NCI-H226 (cell line): ENCODE data around the gene SLC17A4.
"Not testable (repeated sequence)": the region's sequence is repeated elsewhere in the genome, so short reads cannot be mapped to it uniquely, and the experiment has no call there.

Experiments used
- DNase-seq: peaks from one replicate; pipeline ENCODE4 v3.0.0-alpha.2; 2015

Gene SLC17A4, protein sequence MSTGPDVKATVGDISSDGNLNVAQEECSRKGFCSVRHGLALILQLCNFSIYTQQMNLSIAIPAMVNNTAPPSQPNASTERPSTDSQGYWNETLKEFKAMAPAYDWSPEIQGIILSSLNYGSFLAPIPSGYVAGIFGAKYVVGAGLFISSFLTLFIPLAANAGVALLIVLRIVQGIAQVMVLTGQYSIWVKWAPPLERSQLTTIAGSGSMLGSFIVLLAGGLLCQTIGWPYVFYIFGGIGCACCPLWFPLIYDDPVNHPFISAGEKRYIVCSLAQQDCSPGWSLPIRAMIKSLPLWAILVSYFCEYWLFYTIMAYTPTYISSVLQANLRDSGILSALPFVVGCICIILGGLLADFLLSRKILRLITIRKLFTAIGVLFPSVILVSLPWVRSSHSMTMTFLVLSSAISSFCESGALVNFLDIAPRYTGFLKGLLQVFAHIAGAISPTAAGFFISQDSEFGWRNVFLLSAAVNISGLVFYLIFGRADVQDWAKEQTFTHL

DNA sequence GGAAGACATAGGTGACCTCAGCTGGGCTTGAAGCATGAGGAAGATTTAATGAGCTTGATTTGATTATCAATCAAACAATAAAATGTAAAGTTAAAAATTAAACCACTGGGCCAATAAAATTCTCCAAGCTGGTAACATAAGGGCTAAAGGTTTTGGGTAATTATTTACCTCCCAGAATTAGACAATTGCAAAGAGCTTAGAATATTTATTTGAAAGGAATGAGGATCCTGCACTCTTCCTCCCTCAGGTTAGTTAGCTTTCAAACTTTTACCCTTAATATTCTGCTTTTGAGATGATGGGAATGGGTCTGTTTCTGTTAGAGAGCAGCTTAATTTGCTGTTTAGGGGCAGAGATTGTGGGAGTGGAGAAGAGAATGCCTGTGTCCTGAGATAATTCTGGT lies at the start of gene SLC17A4:
SLC17A4 (plus strand) TSS at position 208 of the 400 bp plus-strand sequence. CDS start 7,221 bp downstream, outside the sequence.
- DNase-seq = no peak

DNA sequence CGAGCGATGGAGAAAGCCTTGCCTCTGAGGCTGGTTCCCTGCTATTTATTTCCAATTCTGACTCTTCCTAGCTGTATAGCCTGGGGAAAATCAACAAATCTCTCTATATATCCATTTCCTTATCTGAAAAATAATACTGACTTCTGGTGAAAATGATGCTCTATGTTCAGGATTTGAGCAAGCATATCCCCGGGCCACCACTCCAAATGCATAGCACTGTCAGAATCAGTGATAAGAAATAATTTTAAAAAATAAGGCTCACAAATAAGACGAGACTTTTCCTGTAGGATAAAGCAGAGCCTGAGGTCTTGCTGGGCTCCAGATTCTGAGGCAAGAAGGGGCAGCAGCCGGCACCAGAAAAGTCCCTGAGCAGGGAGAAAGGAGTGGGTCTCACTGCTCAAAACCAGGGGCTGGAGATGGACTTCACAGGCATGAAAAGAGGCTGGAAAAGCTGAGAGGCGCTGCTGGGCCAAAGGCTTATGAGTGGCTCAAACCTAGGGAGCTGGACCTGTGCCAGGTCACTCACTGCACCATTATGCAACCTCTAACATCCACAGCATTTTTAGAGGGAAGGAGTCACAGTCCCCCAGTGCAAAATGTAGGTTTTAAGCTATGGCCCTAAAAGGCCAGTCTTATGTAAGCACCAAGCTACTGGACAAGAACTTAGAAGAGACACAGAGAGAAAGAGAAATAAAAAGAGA lies 48.1 kb upstream of the SLC17A4 start:
- DNase-seq = no peak

DNA sequence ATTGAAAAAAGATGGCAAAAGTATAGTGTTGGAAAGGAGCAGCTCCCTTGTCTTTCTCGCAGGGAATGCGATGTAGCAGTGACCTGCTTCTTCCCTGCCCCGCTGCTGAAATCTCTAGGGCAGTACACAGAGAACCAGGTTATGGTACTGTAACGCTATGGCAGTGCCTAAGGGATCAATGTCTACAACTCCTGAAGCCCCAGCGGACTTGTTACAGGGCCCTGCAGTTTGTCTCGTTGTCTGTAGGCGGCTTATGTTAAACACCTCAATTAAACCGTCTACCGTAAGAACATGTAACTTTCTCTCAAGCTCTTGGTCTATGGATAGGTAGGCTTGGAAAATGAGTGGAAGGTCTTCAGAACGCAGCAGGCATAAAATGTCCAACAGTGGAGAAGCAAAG lies 44.8 kb upstream of the SLC17A4 start:
- no peak for DNase-seq

DNA sequence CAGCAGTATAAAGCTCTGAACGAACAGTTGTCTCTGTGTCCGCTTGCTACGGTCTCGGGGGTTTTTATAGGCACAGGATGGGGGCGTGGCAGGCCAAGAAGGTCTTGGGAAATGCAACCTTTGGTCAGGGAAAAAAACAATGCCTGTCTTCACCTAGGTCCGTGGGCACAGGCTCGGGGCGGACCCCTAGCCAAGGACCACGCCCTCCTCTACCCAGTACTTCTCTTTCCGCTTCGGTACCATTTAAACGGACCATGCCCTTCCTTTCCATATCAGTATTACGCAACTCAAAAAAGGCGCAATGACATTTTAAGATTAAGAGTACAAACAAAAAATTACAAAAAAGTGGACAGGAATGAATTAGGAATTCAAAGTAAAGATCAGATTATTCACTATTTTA lies 44.3 kb upstream of the SLC17A4 start:
- no peak for DNase-seq

DNA sequence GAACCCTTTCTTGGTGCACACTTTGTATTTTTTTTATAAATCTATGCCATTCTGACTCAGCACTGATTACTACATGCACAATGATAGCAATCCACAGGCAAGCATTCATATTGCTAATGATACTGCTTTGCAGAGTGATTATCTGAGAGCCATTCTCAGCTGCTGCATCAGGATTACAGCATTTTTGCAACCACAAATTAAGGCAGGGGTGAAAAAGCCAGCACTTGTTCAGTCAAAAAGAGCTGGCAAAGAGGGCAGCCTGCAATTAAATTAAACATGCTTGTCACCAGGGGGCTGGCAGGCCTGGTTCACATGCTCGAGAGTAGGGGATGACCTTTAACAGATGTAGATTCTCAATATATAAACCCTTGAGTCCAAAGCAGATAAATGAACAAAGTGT lies 40.7 kb upstream of the SLC17A4 start:
- DNase-seq = no peak

DNA sequence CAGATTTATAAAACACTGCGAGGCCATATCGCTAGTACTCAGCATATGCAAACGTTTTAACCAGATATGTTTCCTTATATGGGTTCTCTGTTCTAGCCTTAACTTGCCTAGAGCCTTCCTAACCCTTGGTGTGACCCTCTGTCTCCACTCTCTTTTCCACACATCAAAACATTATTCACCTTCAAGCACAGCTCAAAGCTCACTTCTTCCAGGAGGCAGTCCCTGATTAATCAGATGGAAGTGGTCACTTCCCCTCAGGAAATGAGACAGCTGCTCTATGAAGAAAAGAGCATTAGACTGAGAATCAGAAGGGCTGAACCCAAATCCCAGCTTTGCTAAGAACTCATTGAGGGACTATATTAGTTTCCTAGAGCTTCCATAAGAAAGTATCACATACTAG lies 39.8 kb upstream of the SLC17A4 start:
- DNase-seq = no peak

DNA sequence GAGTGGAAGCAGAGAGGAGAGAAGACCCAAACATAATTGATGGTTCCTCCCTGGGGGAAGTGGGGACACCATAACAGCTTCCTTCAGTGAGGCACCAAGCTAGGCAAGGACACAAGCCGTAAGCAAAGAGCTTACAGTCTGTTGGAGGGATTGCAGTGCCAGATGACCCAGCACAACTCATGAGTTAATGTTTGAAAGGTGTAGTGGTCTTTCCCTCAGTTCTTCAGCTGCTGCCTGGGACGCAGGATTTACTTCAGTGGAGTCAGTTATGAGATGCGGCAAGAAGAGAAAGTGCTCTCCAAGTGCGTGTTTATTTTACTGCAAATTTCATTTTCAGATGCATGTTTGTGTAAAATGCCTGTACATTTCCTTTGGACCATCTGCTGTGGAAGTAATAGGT lies 38.7 kb upstream of the SLC17A4 start:
- DNase-seq = no peak

DNA sequence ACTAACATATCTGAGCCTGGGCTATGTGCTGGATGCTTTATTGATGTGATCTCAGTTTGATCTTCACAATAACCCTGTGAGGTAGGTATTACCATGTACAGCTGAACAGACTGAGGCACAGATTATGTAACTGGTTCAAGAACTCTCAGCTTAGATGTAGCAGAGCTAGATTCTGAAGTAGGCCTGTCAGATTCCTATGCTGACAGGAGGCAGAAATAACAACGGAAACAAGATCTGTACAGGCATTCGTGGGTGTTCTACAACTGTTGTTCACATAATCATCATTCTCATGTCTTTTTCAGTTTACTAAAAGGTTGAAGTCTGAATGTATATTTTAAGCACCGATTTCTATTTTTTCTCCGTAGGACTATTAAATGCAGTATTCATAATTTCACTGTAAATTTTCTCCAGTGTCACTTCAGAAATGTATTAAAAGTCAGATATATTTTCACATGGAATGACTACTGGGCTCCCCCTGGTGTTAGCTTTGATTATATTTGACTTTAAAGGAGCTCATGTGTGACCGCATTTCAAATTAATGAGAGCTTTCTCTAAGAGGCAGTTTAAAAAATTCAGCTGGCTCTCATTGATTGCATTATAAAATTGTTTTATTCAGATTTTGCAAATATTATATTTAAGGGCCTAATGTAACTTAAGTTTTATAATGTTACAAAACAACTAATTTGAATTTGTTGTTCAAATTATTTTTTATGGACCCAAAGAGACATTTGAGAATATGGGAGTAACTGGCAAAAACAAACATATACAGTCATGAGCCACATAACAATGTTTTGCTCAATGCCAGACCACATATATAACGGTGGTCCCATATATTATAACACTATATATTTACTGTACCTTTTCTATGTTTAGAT lies 36.4 kb upstream of the SLC17A4 start:
- no peak for DNase-seq

DNA sequence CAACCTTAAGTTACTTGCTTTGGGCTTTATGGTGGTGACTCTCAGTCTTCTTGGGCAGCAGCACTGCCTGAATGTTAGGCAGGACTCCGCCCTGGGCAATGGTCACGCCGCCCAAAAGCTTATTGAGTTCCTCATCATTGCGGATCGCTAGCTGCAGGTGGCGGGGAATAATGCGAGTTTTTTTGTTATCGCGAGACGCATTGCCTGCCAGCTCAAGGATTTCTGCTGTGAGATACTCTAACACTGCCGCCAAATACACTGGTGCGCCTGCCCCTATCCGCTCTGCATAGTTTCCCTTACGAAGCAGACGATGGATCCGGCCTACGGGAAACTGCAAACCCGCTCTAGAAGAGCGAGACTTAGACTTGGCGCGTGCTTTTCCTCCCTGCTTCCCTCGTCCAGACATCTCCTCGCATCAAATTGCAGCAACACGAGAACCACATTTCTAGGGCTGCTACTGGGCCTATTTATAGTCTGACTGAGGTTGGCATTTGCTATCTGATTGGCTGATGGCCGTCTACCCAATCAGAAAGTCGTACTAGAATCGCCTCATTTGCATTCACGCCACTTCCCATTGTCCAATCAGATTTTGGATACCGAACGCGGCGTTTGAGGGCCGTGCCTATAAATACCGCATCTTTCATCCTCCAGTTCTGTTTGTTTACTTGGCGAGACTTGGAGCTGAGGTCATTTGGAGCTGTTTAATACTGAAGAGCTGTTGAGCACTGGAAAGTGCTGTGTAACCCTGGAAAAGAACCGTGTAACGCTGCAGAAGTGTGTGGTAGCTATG lies 28.2 kb upstream of the SLC17A4 start:
- DNase-seq = no peak

DNA sequence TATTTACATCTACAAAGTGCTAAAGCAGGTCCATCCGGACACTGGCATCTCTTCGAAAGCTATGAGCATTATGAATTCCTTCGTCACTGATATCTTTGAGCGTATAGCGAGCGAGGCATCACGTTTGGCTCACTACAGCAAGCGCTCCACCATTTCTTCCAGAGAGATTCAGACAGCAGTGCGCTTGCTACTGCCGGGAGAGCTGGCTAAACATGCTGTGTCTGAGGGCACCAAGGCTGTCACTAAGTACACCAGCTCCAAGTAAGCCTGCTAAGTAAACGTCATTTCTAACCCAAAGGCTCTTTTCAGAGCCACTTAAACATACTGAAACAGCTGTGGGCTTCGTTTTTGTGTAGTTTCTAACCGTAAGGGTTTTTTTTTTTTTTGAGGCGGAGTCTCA lies 27.5 kb upstream of the SLC17A4 start:
- no peak for DNase-seq

DNA sequence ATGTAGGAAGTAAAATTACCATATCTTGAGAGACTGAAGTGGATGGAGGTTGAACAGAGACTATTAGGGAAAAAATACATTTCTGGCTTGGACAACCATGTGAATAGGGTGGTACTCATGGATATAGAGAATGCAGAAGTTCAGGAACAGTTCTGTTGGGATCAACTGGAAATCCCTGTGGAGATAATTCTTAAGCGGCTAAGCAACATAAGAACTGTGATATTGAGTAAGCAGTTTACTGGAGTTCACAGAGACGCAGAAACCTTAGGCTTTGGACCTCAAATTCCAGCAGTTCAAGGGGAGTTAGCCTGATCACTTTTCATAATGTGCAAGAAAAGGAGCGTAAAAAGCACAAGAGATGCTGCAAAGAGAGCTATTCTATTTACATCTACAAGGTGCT lies 23.6 kb upstream of the SLC17A4 start:
- no peak for DNase-seq

DNA sequence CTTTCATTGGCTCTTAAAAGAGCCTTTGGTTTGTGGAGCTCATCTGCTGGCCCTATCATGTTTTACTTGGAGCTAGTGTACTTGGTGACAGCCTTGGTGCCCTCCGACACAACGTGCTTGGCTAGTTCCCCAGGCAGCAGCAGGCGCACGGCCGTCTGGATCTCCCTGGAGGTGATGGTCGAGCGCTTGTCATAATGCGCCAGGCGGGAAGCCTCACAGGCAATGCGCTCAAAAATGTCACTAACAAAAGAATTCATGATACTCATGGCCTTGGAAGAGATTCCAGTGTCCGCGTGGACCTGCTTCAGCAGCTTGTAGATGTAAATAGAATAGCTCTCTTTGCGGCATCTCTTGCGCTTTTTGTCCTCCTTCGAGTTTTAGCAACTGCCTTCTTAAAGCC lies 22.8 kb upstream of the SLC17A4 start:
- no peak for DNase-seq

DNA sequence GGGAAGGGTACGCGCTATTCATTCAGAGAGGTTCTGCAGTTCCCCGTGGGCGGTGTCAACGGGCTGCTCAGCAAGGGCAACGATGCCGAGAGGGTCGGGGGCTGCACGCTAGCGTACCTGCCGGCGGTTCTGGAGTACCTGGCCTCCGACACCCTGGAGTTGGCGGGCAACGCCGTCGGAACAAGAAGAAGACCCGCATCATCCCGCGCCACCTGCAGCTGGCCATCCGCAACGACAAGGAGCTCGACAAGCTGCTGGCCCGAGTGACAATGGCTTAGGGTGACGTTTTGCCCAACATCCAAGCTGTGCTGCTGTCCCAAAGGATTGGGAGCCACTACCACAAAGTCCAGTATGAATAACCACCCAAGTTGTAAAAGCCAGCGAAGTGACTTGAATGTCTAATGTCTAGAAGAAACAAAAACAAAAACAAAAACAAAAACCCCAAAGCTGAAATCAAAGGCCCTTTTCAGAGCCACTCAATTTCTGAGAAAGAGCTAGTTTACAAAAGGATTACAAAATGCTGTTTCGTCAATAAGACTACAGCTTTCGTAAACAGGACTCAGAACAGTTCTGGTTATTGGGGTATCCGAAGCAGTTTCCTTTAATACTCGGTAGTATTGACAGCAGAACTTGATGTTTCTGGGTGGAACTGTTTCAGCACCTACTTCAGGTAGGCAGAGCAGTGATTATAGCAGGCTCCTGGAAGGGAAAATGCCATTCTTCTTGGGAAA lies 21.9 kb upstream of the SLC17A4 start:
- DNase-seq = no peak

DNA sequence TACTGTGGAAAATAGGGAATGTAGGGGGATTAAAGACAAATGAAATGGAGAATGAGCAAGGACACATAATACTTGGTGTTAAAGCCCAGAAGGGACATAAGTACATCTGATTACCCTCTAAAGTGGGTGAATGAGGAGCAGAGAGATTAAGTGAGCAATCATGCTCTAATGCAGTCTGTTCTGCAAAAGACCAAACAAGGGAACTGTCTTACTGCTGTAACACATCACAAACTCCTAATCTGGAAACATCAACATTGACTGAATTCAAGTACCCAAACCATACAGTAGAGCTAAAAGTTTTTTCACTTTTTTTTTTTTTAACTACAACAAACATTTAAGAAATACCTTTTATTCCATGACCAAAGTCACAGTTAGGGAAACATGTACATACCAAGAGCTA lies 19.3 kb upstream of the SLC17A4 start:
- no peak for DNase-seq

DNA sequence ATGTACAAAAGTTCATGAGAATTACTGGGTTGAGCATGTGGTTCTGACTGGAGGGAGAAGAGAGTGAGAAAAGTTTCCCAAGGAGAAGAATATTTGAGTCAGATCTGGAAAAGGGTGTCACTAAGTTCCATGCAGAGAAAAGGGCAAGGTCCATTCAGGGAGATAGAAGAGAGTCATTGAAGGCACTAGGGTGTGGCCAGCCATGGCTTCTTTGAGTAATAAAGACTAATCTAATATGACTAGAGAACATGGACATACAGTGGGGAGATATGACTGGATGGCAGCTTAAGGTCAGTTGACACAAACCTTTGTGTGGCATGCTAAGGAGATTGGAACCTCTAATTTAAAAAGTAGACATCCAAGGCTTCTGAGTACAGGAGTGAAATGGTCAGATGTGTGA lies 10.7 kb upstream of the SLC17A4 start:
- no peak for DNase-seq

DNA sequence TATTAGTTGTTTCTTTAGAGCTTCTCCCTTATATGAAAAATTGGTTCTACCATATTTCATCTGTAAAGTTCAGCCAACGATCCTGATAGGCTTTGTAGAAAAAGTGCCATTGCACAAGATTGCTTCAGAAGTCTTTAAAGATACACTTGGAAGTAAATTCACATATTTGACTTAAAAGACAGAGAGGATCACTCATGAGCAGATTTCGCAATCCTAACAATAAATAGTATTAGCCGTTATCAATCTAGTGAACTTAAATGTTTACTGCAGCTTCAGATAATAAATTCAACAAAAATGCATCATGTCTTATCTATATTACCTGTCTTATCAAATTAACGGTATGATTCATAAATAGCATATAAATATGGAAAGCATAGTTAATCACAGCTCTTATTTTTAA lies 8.7 kb upstream of the SLC17A4 start:
- DNase-seq = no peak

DNA sequence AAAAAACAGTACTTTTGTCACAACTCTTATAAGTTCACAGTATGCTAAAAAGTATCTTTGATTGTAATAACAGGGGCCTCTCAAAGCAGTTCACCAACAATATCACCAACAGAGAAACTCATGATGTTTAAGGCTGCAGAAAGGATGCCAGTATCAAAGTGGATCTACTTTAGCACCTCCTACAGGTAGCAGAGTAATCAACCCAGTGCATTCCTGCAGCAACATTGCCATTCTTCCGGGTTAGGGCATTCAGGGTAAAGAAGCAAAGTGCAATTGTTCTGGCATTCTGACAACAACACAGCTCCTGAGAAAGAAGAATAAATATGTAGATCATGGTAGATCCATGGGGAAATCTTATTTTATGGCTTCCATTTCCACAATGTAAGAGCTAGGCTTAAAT lies 7.6 kb upstream of the SLC17A4 start:
- no peak for DNase-seq

DNA sequence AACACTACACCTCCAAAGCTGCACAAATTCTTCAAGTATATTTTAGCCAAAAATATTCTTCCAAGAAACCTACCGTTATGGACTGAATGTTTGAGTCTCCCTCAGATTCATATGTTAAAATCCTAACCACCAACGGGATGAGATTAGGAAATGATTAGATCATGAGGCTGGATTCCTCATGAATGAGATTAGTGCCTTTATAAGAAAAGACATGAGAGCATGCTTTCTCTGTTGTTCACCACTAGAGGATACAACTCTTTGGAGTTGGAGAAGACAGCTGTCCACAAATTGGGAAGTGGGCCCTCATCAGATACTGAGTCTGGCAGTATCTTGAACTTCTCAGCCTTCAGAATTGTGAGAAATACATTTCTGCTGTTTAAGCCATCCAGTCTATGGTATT lies 7.1 kb upstream of the SLC17A4 start:
- no peak for DNase-seq

DNA sequence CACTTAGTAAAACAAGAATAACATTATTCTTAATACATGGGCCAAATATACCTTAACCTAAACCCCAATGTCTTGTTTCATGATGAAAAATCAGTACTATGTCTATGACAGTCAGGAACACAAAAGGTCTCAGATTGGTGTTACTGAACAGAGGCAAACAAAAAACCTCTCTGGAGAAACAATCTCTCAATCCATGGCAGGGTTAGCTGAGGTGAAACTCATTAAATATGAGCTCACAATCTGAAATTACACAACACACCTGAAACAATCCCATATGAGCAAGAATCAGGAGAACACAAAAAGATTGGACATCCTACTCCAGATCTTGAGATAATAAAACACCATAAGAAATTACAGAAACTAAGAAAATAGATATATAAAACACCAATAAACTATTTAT lies 6.5 kb upstream of the SLC17A4 start:
- no peak for DNase-seq

DNA sequence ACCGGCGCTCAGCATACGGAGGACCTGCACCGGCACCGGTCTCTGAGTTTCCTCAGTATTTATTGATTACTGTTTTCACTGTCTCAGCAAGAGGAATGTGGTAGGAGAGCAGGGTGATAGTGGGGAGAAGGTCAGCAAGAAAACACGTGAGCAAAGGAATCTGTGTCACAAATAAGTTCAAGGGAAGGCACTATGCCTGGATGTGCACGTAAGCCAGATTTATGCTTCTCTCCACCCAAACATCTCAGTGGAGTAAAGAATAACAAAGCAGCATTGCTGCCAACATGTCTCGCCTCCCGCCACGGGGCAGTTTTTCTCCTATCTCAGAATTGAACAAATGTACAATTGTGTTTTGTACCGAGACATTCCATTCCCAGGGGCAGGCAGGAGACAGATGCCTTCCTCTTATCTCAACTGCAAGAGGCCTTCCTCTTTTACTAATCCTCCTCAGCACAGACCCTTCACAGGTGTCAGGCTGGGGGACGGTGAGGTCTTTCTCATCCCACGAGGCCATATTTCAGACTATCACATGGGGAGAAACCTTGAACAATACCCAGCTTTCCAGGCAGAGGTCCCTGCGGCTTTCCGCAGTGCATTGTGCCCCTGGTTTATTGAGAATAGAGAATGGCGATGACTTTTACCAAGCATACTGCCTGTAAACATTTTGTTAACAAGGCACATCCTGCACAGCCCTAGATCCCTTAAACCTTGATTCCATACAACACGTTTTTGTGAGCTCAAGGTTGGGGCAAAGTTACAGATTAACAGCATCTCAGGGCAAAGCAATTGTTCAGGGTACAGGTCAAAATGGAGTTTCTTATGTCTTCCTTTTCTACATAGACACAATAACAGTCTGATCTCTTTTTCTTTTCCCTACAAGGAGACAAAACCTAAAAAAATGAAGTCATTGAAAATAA lies 5.7 kb upstream of the SLC17A4 start:
- DNase-seq = not testable (repeated sequence)

DNA sequence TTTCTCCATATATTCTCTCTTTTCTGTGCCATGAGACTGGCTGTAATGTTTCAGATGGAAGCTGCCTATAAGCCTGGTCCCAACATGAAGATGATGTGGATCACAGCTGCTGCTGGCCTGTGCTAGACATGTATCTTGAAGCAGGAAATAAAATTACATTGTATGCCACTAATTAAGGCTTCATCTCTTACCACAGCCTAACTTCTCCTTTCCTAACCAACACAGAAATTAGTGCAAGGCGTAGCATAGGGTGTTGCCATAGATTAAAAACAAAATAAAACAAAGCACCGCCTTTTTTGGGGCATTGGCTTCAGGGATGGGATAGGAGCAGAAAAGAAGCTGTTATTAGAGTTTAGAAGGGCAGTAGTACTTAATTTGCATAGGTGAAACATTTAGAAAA lies 4.7 kb upstream of the SLC17A4 start:
- DNase-seq = no peak
